GM12891 (cell line): Measurements from ENCODE around the gene MGMT.

Experiments used
- POLR2A ChIP-seq: IDR thresholded peaks from 2 replicates; pipeline ENCODE4 v1.6.1; 2011; ENCODE audit warnings: low read depth, low read length, control low read depth
- POLR2AphosphoS5 ChIP-seq: IDR thresholded peaks from 2 replicates; pipeline ENCODE4 v1.6.1; 2011; ENCODE audit warnings: low read depth, low read length, control low read depth
- POU2F2 ChIP-seq: IDR thresholded peaks from 2 replicates; pipeline ENCODE4 v1.6.1; 2011; ENCODE audit warnings: low read depth, mild to moderate bottlenecking, control low read depth, low read length, moderate library complexity
- SPI1 ChIP-seq: IDR thresholded peaks from 2 replicates; pipeline ENCODE4 v1.6.1; 2011; ENCODE audit warnings: low read depth, low read length, control low read depth
- TAF1 ChIP-seq: IDR thresholded peaks from 2 replicates; pipeline ENCODE4 v1.6.1; 2011; ENCODE audit warnings: low read depth, low read length, control low read depth

- TF ChIP-seq POLR2A (no peak), TAF1 (no peak), POLR2AphosphoS5 (no peak), POU2F2 (no peak), SPI1 (no peak)
Observed at GRCh38 chr10:129657297-129658017, 190.4 kb downstream of the MGMT start.
